Progenitor cell of endocrine pancreas (in vitro differentiated cells): ENCODE measurements around the gene CYP4F12. TPM values are rescaled to one million over a fixed set of nuclear protein-coding genes. Genes with fewer than 3 reads are reported as not detected.

Experiments used
- DNase-seq: peaks from one replicate; pipeline ENCODE4 v3.0.0; 2021; ENCODE audit warnings: low spot score; ENCODE audit not compliant: unreplicated experiment
- H3K27ac Mint-ChIP-seq: 2 replicates; pipeline ENCODE4 v1.8.0; 2021; ENCODE audit warnings: mild to moderate bottlenecking, moderate library complexity, mixed read lengths
- H3K27me3 Mint-ChIP-seq: 2 replicates; pipeline ENCODE4 v1.8.0; 2021; ENCODE audit warnings: mixed read lengths
- H3K36me3 Mint-ChIP-seq: 2 replicates; pipeline ENCODE4 v1.8.0; 2022; ENCODE audit warnings: mixed read lengths; ENCODE audit not compliant: insufficient read depth
- H3K4me1 Mint-ChIP-seq: 2 replicates; pipeline ENCODE4 v1.8.0; 2021; ENCODE audit warnings: low read depth, mixed read lengths
- H3K4me3 Mint-ChIP-seq: 2 replicates; pipeline ENCODE4 v1.8.0; 2021; ENCODE audit warnings: low read depth, mild to moderate bottlenecking, moderate library complexity, mixed read lengths
- H3K9me3 Mint-ChIP-seq: 2 replicates; pipeline ENCODE4 v1.8.0; 2021; ENCODE audit warnings: low read depth, mixed read lengths
- total RNA-seq: library from RNA; stranded (reverse); gene quantifications from 2 replicates; pipeline ENCODE4 v1.2.1, GENCODE V29; 2021
- TF ChIP-seq, protein P1 (sequence below): fragments of 200-600 bp; sonication (generic); IDR thresholded peaks from one replicate; pipeline ENCODE4 v1.5.0; 2021; ENCODE audit warnings: antibody characterized with exemption, mild to moderate bottlenecking; ENCODE audit not compliant: unreplicated experiment

Gene CYP4F12
- total RNA-seq, 1 donor from 2014 or later = not detected

DNA sequence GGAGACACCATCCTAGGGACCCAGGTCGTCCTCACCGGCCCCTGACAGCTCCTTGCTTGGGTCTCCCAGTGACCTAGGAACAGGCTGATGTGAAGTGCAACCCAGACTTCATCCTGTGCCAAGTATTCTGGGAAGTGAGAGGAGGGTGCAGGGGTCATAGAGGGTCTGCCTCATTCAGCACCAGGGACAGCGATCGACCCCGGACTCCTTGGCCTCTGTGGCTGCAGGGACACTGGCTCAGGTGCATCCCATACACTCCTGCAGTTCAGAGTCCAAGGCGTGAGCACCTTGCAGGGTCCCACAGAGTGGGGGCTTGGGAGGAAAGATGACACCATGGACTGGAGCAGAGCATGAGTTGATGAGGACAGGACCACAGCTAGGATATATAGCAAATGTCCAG is 44.9 kb downstream of the CYP4F12 start:
- no peak for DNase-seq
- Mint-ChIP-seq H3K4me1 (no peaks in the 10 kb centered on the region), H3K27ac (no peak overlapping the region), H3K4me3 (no peak overlapping the region), H3K9me3 (peaks cover 69% of the 10 kb centered on the region), H3K27me3 (no peaks in the 10 kb centered on the region), H3K36me3 (peaks cover 2% of the 10 kb centered on the region)
- TF ChIP-seq, protein P1, sequence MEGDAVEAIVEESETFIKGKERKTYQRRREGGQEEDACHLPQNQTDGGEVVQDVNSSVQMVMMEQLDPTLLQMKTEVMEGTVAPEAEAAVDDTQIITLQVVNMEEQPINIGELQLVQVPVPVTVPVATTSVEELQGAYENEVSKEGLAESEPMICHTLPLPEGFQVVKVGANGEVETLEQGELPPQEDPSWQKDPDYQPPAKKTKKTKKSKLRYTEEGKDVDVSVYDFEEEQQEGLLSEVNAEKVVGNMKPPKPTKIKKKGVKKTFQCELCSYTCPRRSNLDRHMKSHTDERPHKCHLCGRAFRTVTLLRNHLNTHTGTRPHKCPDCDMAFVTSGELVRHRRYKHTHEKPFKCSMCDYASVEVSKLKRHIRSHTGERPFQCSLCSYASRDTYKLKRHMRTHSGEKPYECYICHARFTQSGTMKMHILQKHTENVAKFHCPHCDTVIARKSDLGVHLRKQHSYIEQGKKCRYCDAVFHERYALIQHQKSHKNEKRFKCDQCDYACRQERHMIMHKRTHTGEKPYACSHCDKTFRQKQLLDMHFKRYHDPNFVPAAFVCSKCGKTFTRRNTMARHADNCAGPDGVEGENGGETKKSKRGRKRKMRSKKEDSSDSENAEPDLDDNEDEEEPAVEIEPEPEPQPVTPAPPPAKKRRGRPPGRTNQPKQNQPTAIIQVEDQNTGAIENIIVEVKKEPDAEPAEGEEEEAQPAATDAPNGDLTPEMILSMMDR = no peak

DNA sequence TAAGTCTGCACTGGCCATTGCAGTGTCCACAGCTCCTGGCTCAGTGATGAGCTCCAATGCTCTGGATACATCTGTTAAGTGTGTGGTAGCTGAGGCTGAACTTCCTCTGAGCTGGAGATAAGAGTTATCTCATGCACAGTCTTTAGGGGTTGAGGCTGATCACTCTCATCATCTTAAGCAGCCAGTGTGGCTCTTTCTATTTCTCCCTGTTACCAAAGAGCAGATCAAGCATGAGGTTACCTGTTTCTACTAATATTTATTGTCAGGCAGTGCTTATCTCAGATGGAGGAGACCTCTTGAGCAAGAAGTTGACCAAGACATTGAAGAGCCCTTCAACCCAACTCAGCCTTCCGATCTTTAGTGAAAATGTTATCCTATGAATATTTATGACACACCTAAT is 48.4 kb downstream of the CYP4F12 start:
- Mint-ChIP-seq H3K4me1 (no peaks in the 10 kb centered on the region), H3K36me3 (no peaks in the 10 kb centered on the region), H3K9me3 (peaks cover 74% of the 10 kb centered on the region), H3K27me3 (no peaks in the 10 kb centered on the region), H3K4me3 (no peak overlapping the region), H3K27ac (no peak overlapping the region)
- TF ChIP-seq, protein P1 = no peak
- DNase-seq = no peak

DNA sequence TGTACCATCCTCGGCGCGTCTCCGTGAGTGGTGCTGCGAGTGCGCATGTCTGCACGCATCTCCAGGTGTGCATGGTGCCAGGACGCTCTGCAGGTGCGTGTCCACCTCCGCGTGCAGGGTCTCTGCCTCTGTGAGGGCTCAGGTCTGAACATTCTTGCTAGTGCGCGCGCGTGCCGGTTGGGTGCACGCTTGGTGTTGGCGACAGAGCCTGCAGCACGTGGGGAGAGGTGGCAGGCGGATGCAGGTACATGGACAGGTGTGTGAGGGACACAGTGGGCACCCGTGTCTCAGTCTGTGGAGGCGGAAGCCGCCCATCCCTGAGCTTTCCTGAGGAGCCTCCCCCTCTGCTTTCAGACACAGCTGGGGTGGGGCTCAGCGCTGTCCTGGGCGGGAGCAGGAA is 50.1 kb downstream of the CYP4F12 start:
- no peak for DNase-seq
- H3K4me3 Mint-ChIP-seq = no peak overlapping the region
- H3K9me3 Mint-ChIP-seq = peaks cover 75% of the 10 kb centered on the region
- no peaks in the 10 kb centered on the region for H3K36me3 Mint-ChIP-seq
- H3K4me1 Mint-ChIP-seq = no peaks in the 10 kb centered on the region
- no peak overlapping the region for H3K27ac Mint-ChIP-seq
- no peaks in the 10 kb centered on the region for H3K27me3 Mint-ChIP-seq
- TF ChIP-seq, protein P1 = no peak

DNA sequence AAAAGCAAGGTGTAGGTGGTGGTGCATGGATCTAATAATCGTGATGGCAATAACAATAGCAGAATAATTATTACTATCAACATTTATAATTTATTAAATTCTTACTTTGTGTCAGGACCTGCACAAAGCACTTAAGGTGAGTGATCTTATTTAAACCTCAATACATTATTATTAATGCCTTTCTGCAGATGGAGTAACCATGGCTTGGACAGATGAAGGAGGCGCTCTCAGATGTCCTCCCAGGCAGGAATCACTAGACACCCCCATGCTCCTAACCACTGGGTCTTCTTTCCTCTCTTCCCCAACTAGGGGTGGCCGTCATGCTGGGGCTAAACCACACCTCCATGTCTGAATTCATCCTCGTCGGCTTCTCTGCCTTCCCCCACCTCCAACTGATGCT is 54.8 kb downstream of the CYP4F12 start, which contains the start of gene OR10H2:
TSS of gene OR10H2 (plus strand) at position 301 of the 400 bp plus-strand sequence. CDS start at position 321, 20 bp downstream.
- Mint-ChIP-seq H3K9me3 (peaks cover 64% of the 10 kb centered on the region), H3K4me1 (no peaks in the 10 kb centered on the region), H3K36me3 (peaks cover 1% of the 10 kb centered on the region), H3K27me3 (no peaks in the 10 kb centered on the region), H3K4me3 (no peak within 1 kb of the TSS), H3K27ac (no peak within 1 kb of the TSS)
- TF ChIP-seq, protein P1 = no peak
- no peak for DNase-seq

DNA sequence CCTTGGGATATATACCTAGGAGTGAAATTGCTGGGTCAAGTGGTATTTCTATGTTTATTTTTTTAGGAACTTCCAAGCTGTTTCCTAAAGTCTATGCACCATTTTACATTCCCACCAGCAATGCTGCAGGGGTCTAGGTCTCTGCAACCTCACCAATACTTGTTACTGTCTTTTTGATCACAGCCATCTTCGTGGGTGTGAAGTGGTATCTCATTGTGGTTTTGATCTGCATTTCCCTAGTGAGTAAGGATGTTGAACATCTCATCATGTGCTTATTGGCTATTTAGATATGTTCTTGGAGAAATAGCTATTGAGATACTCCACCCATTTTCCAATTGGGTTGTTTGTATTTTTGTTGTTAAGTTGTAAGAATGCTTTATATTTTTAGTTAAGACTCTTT is 57.7 kb downstream of the CYP4F12 start:
- TF ChIP-seq, protein P1 = no peak
- no peak for DNase-seq
- peaks cover 1% of the 10 kb centered on the region for H3K36me3 Mint-ChIP-seq
- no peaks in the 10 kb centered on the region for H3K27me3 Mint-ChIP-seq
- no peaks in the 10 kb centered on the region for H3K4me1 Mint-ChIP-seq
- H3K27ac Mint-ChIP-seq = no peak overlapping the region
- H3K9me3 Mint-ChIP-seq = peaks cover 69% of the 10 kb centered on the region
- H3K4me3 Mint-ChIP-seq = no peak overlapping the region
